Retinal pigment epithelial cell (primary cell): Measurements from ENCODE around the gene SDHC.
"Not testable (repeated sequence)": the region's sequence is repeated elsewhere in the genome, so short reads cannot be mapped to it uniquely, and the experiment has no call there.

ENCODE experiments used
- DNase-seq: peaks from one replicate; pipeline ENCODE4 v3.0.0-alpha.2; 2010; ENCODE audit warnings: low read depth
- H3K4me3 ChIP-seq: 2 replicates; pipeline ENCODE4 v1.5.1; 2011; ENCODE audit warnings: mild to moderate bottlenecking, low read length, control low read depth, moderate library complexity
- TF ChIP-seq, protein P1 (sequence below): conservative IDR thresholded peaks from 2 replicates; pipeline ENCODE4 v1.5.1; 2011; ENCODE audit warnings: low read depth, low read length, control low read depth, inconsistent platforms

The SDHC gene

GRCh38 chr1:161408429-161409052 lies 94.4 kb downstream of the SDHC start:
- DNase-seq: no peak
- no peak overlapping the region for H3K4me3 ChIP-seq
- TF ChIP-seq, protein P1, sequence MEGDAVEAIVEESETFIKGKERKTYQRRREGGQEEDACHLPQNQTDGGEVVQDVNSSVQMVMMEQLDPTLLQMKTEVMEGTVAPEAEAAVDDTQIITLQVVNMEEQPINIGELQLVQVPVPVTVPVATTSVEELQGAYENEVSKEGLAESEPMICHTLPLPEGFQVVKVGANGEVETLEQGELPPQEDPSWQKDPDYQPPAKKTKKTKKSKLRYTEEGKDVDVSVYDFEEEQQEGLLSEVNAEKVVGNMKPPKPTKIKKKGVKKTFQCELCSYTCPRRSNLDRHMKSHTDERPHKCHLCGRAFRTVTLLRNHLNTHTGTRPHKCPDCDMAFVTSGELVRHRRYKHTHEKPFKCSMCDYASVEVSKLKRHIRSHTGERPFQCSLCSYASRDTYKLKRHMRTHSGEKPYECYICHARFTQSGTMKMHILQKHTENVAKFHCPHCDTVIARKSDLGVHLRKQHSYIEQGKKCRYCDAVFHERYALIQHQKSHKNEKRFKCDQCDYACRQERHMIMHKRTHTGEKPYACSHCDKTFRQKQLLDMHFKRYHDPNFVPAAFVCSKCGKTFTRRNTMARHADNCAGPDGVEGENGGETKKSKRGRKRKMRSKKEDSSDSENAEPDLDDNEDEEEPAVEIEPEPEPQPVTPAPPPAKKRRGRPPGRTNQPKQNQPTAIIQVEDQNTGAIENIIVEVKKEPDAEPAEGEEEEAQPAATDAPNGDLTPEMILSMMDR: no peak

GRCh38 chr1:161409848-161410635 lies 95.9 kb downstream of the SDHC start:
- not testable (repeated sequence) for H3K4me3 ChIP-seq, DNase-seq

DNA sequence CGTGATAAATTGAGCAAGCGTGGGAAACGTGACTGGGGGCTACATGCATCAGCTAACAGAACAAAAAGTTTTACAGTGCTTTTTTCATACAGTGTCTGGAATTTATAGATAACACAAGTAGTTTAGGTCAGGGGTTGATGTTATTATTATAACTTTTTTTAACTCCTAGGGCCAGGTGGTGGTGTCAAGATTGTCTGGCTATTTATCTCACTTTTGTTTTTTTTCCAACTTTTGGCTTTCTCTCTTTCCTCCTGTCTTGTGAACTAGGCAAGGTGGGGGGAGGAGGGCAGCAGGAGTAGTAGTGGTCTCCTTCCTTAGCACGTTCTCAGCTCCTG lies 96.4 kb downstream of the SDHC start:
- not testable (repeated sequence) for H3K4me3 ChIP-seq, DNase-seq
